Activated T-cell treated with anti-CD3 and anti-CD28 coated beads, Interleukin-2, amount 50 U/mL, for 72 hours (primary cell): ENCODE results near the gene ZFYVE1. TPM values are rescaled to one million over a fixed set of nuclear protein-coding genes. Genes with fewer than 3 reads are reported as not detected.
"Not testable (repeated sequence)": the region's sequence is repeated elsewhere in the genome, so short reads cannot be mapped to it uniquely, and the experiment has no call there.

Source experiments
- ATAC-seq, 2 donors: fragments of 150-1000 bp; cut with Tn5 transposase; replicated peaks in 1 of 2; 2 replicates each; pipeline ENCODE4 v1.10.0; 2021; ENCODE audit warnings: moderate library complexity in 2 of 2, mild to moderate bottlenecking in 1 of 2
- DNase-seq, 2 donors: peaks; one replicate each; pipeline ENCODE4 v3.0.0; 2021 to 2022; ENCODE audit warnings: mixed read lengths in 1 of 2
- H3K27ac Mint-ChIP-seq: one replicate; pipeline ENCODE4 v1.8.0; 2022; ENCODE audit warnings: mild to moderate bottlenecking, moderate library complexity, mixed read lengths
- H3K27me3 Mint-ChIP-seq: one replicate; pipeline ENCODE4 v1.8.0; 2022; ENCODE audit warnings: low read depth, mixed read lengths
- H3K36me3 Mint-ChIP-seq, 2 donors: one replicate each; pipeline ENCODE4 v1.8.0; 2022; ENCODE audit warnings: mixed read lengths in 2 of 2, mild to moderate bottlenecking in 1 of 2; ENCODE audit not compliant: insufficient read depth in 2 of 2
- H3K4me1 Mint-ChIP-seq: one replicate; pipeline ENCODE4 v1.8.0; 2022; ENCODE audit warnings: low read depth, mixed read lengths
- H3K4me3 Mint-ChIP-seq, 2 donors: one replicate each; pipeline ENCODE4 v1.8.0; 2022; ENCODE audit warnings: mild to moderate bottlenecking in 2 of 2, mixed read lengths in 2 of 2, moderate library complexity in 2 of 2
- H3K9me3 Mint-ChIP-seq, 2 donors: one replicate each; pipeline ENCODE4 v1.8.0; 2022; ENCODE audit warnings: mixed read lengths in 2 of 2
- total RNA-seq, 2 donors: library from RNA; stranded (reverse); gene quantifications; one replicate each; pipeline ENCODE4 v1.2.3, GENCODE V29; 2022

Gene ZFYVE1
- total RNA-seq, 2 donors from 2014 or later, result 21.5 to 21.7 TPM

GRCh38 chr14:72962829-72963312, 64.0 kb downstream of the ZFYVE1 start:
- Mint-ChIP-seq H3K4me1 (peaks cover 17% of the 10 kb centered on the region), H3K4me3 (no peak overlapping the region), H3K36me3 (peaks cover 0 to 1% of the 10 kb centered on the region in 2 donors), H3K9me3 (no peaks in the 10 kb centered on the region), H3K27ac (no peak overlapping the region), H3K27me3 (no peaks in the 10 kb centered on the region)
- DNase-seq, result no peak
- no peak for ATAC-seq

GRCh38 chr14:72962336-72962754, 64.6 kb downstream of the ZFYVE1 start:
- H3K4me3 Mint-ChIP-seq, DNase-seq, H3K9me3 Mint-ChIP-seq, ATAC-seq, H3K27me3 Mint-ChIP-seq, H3K27ac Mint-ChIP-seq, H3K36me3 Mint-ChIP-seq: not testable (repeated sequence)
- peaks cover 17% of the 10 kb centered on the region for H3K4me1 Mint-ChIP-seq

- DNase-seq (no peak), ATAC-seq (no peak)
- Mint-ChIP-seq H3K4me3 (no peak overlapping the region), H3K36me3 (peaks cover 0 to 1% of the 10 kb centered on the region in 2 donors), H3K27ac (no peak overlapping the region), H3K4me1 (peaks cover 17% of the 10 kb centered on the region), H3K27me3 (no peaks in the 10 kb centered on the region), H3K9me3 (no peaks in the 10 kb centered on the region)
Observed at GRCh38 chr14:72961579-72962335, 65.1 kb downstream of the ZFYVE1 start.

GRCh38 chr14:72961016-72961415, 65.9 kb downstream of the ZFYVE1 start:
- not testable (repeated sequence) for H3K4me3 Mint-ChIP-seq, H3K27ac Mint-ChIP-seq, DNase-seq, H3K36me3 Mint-ChIP-seq, H3K27me3 Mint-ChIP-seq, H3K9me3 Mint-ChIP-seq, ATAC-seq
- peaks cover 17% of the 10 kb centered on the region for H3K4me1 Mint-ChIP-seq

- Mint-ChIP-seq H3K4me3 (no peak overlapping the region), H3K27me3 (no peaks in the 10 kb centered on the region), H3K4me1 (peaks cover 8% of the 10 kb centered on the region), H3K36me3 (peaks cover 3% of the 10 kb centered on the region in 2 donors), H3K27ac (no peak overlapping the region), H3K9me3 (no peaks in the 10 kb centered on the region)
- DNase-seq (no peak), ATAC-seq (no peak)
Observed at GRCh38 chr14:72958548-72958947, 68.4 kb downstream of the ZFYVE1 start.

- Mint-ChIP-seq H3K27ac (no peak overlapping the region), H3K9me3 (no peaks in the 10 kb centered on the region), H3K4me1 (no peaks in the 10 kb centered on the region), H3K4me3 (no peak overlapping the region), H3K36me3 (peaks cover 3% of the 10 kb centered on the region in 2 donors), H3K27me3 (no peaks in the 10 kb centered on the region)
- DNase-seq, result no peak
- no peak for ATAC-seq
Observed at GRCh38 chr14:72957213-72957612, 69.7 kb downstream of the ZFYVE1 start.

- not testable (repeated sequence) for ATAC-seq, H3K36me3 Mint-ChIP-seq, H3K9me3 Mint-ChIP-seq, DNase-seq, H3K27me3 Mint-ChIP-seq, H3K27ac Mint-ChIP-seq, H3K4me3 Mint-ChIP-seq, H3K4me1 Mint-ChIP-seq
Observed at GRCh38 chr14:72956741-72957140, 70.2 kb downstream of the ZFYVE1 start.

GRCh38 chr14:72952171-72952570, 74.7 kb downstream of the ZFYVE1 start:
- ATAC-seq, result no peak
- Mint-ChIP-seq H3K27ac (no peak overlapping the region), H3K9me3 (no peaks in the 10 kb centered on the region)

GRCh38 chr14:72948481-72949138, 78.3 kb downstream of the ZFYVE1 start:
- no peak overlapping the region for H3K4me3 Mint-ChIP-seq
- ATAC-seq (peak; percentile 31), DNase-seq (peak; percentile 64 to 65)
- no peaks in the 10 kb centered on the region for H3K27me3 Mint-ChIP-seq
- H3K27ac Mint-ChIP-seq, result no peak overlapping the region
- no peaks in the 10 kb centered on the region for H3K9me3 Mint-ChIP-seq
- H3K4me1 Mint-ChIP-seq, result peaks cover 9% of the 10 kb centered on the region
- no peaks in the 10 kb centered on the region for H3K36me3 Mint-ChIP-seq

More at GRCh38 chr14:72952171-72952570, 74.7 kb downstream of the ZFYVE1 start:
- no peak overlapping the region for H3K4me3 Mint-ChIP-seq
- peaks cover 9% of the 10 kb centered on the region for H3K4me1 Mint-ChIP-seq
- peaks cover 2 to 3% of the 10 kb centered on the region in 2 donors for H3K36me3 Mint-ChIP-seq
- DNase-seq, result no peak
- no peaks in the 10 kb centered on the region for H3K27me3 Mint-ChIP-seq

- peak; percentile 59 to 68 for ATAC-seq
- Mint-ChIP-seq H3K4me1 (peaks cover 9% of the 10 kb centered on the region), H3K4me3 (no peak overlapping the region), H3K36me3 (peaks cover 0 to 3% of the 10 kb centered on the region in 2 donors), H3K27me3 (no peaks in the 10 kb centered on the region), H3K9me3 (no peaks in the 10 kb centered on the region), H3K27ac (no peak overlapping the region)
- no peak for DNase-seq
Observed at GRCh38 chr14:72947366-72948160, 79.3 kb downstream of the ZFYVE1 start.

GRCh38 chr14:72946491-72946890, 80.4 kb downstream of the ZFYVE1 start:
- Mint-ChIP-seq H3K9me3 (no peaks in the 10 kb centered on the region), H3K4me1 (peaks cover 9% of the 10 kb centered on the region), H3K27me3 (no peaks in the 10 kb centered on the region), H3K27ac (no peak overlapping the region), H3K36me3 (peaks cover 3% of the 10 kb centered on the region in 2 donors), H3K4me3 (no peak overlapping the region)
- DNase-seq (no peak), ATAC-seq (no peak)

- Mint-ChIP-seq H3K27me3 (no peaks in the 10 kb centered on the region), H3K36me3 (peaks cover 3% of the 10 kb centered on the region in 2 donors), H3K4me3 (no peak overlapping the region), H3K9me3 (no peaks in the 10 kb centered on the region), H3K4me1 (peaks cover 9% of the 10 kb centered on the region), H3K27ac (no peak overlapping the region)
- ATAC-seq (no peak), DNase-seq (no peak)
Observed at GRCh38 chr14:72945356-72946027, 81.4 kb downstream of the ZFYVE1 start.
